Measurements from ENCODE around the gene CRELD2. TPM values are rescaled to one million over a fixed set of nuclear protein-coding genes. Genes with fewer than 3 reads are reported as not detected.

Gene CRELD2
- total and polyA plus RNA-seq, 2 experiments from 2014 or later = 35.7 to 47.7 TPM

DNA sequence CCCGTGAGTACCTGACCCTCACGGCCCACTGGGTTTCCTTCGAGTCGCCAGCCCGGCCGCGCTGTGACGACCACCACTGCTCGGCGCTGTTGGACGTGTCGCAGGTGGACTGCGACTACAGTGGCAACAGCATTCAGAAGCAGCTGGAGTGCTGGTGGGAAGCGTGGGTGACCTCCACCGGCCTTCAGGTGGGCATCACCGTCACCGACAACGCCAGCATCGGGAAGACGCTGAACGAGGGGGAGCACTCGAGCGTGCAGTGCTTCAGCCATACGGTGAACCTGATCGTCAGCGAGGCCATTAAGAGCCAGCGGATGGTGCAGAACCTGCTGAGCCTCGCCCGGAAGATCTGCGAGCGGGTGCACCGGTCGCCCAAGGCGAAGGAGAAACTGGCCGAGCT is 32.6 kb upstream of the CRELD2 start:
- Histone ChIP-seq H3K4me2 (no peak overlapping the region), H3K4me1 (ENCODE audit: insufficient read depth) (no peaks in the 10 kb centered on the region), H3K4me3 (no peak overlapping the region), H4K20me1 (replicated peaks; ENCODE audit: insufficient read depth) (peaks cover 27% of the 10 kb centered on the region), H3F3A (replicated peaks; ENCODE audit: low read depth) (no peaks in the 10 kb centered on the region), H3K36me3 (ENCODE audit: insufficient read depth) (peaks cover 4% of the 10 kb centered on the region), H2AFZ (no peak overlapping the region), H3K9me2 (ENCODE audit: insufficient read depth) (0 out of 2 replicates have a peak, but pooled peaks cover 4% of the 10 kb centered on the region), H3K27me3 (ENCODE audit: insufficient read depth) (no peaks in the 10 kb centered on the region), H3K79me2 (replicated peaks; ENCODE audit: insufficient read depth) (peaks cover 40% of the 10 kb centered on the region), H3K27ac (ENCODE audit: low read depth) (no peak overlapping the region)
- ATAC-seq (no peak), DNase-seq (ENCODE audit: low spot score) (no peak)
- Mint-ChIP-seq H3K27ac (no peak overlapping the region), H3K4me3 (no peak overlapping the region), H3K9me3 (peaks cover 20% of the 10 kb centered on the region), H3K36me3 (ENCODE audit: low read depth) (peaks cover 77% of the 10 kb centered on the region), H3K4me1 (peaks cover 2% of the 10 kb centered on the region; the same call in 2 of the 3 replicates), H3K27me3 (ENCODE audit: insufficient read depth, low read depth, poor library complexity) (peaks cover 2% of the 10 kb centered on the region)
- TF ChIP-seq NANOG (IDR thresholded peaks at IDR 0.05; ENCODE audit: borderline replicate concordance) (no peak), ZNF331 (CRISPR knock-in tag; IDR thresholded peaks at IDR 0.05; ENCODE audit: low read depth) (no peak), ZNF114 (CRISPR knock-in tag; IDR thresholded peaks at IDR 0.05) (no peak), POLR2AphosphoS5 (IDR thresholded peaks at IDR 0.05; ENCODE audit: low read depth) (no peak), EZH2phosphoT487 (IDR thresholded peaks at IDR 0.05; ENCODE audit: unreplicated experiment) (no peak), EZH2 (IDR thresholded peaks at IDR 0.05; ENCODE audit: low read depth, unreplicated experiment) (no peak)
- TF ChIP-seq, protein P1, sequence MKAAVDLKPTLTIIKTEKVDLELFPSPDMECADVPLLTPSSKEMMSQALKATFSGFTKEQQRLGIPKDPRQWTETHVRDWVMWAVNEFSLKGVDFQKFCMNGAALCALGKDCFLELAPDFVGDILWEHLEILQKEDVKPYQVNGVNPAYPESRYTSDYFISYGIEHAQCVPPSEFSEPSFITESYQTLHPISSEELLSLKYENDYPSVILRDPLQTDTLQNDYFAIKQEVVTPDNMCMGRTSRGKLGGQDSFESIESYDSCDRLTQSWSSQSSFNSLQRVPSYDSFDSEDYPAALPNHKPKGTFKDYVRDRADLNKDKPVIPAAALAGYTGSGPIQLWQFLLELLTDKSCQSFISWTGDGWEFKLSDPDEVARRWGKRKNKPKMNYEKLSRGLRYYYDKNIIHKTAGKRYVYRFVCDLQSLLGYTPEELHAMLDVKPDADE (IDR thresholded peaks at IDR 0.05) = no peak

DNA sequence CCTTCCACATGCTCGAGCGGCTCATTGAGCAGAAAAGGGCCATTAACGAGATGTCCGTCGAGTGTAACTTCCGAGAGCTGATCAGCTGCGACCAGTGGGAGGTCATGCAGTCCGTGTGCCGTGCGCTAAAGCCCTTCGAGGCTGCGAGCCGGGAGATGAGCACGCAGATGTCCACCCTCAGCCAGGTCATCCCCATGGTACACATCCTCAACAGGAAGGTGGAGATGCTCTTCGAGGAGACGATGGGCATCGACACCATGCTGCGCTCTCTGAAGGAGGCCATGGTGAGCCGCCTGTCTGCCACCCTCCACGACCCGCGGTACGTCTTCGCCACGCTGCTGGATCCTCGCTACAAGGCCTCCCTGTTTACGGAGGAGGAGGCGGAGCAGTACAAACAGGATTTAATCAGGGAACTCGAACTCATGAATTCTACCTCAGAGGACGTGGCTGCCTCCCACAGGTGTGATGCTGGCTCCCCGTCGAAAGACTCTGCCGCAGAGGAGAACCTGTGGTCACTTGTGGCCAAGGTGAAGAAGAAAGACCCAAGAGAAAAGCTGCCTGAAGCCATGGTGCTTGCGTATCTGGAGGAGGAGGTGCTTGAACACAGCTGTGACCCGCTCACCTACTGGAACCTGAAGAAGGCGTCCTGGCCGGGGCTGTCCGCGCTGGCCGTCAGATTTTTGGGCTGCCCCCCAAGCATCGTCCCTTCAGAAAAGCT is 31.9 kb upstream of the CRELD2 start:
- H3K4me3 Mint-ChIP-seq = no peak overlapping the region

More for the DNA sequence above, 31.9 kb upstream of the CRELD2 start:
- no peak for TF ChIP-seq NANOG (IDR thresholded peaks at IDR 0.05; ENCODE audit: borderline replicate concordance)
- TF ChIP-seq JUNB (IDR thresholded peaks at IDR 0.05; ENCODE audit: unreplicated experiment) = no peak
- no peak for TF ChIP-seq EZH2phosphoT487 (IDR thresholded peaks at IDR 0.05; ENCODE audit: unreplicated experiment)
- no peak for TF ChIP-seq CREB1 (CRISPR knock-in tag; IDR thresholded peaks at IDR 0.05; ENCODE audit: low read depth)
- no peak for TF ChIP-seq STAT1 (IDR thresholded peaks at IDR 0.05; ENCODE audit: unreplicated experiment)
- TF ChIP-seq EZH2 (IDR thresholded peaks at IDR 0.05; ENCODE audit: low read depth, unreplicated experiment) = no peak
- TF ChIP-seq, protein P1 (IDR thresholded peaks at IDR 0.05) = no peak
- TF ChIP-seq ZNF114 (CRISPR knock-in tag; IDR thresholded peaks at IDR 0.05) = no peak
- TF ChIP-seq POLR2AphosphoS5 (IDR thresholded peaks at IDR 0.05; ENCODE audit: low read depth) = no peak
- TF ChIP-seq, protein P2, sequence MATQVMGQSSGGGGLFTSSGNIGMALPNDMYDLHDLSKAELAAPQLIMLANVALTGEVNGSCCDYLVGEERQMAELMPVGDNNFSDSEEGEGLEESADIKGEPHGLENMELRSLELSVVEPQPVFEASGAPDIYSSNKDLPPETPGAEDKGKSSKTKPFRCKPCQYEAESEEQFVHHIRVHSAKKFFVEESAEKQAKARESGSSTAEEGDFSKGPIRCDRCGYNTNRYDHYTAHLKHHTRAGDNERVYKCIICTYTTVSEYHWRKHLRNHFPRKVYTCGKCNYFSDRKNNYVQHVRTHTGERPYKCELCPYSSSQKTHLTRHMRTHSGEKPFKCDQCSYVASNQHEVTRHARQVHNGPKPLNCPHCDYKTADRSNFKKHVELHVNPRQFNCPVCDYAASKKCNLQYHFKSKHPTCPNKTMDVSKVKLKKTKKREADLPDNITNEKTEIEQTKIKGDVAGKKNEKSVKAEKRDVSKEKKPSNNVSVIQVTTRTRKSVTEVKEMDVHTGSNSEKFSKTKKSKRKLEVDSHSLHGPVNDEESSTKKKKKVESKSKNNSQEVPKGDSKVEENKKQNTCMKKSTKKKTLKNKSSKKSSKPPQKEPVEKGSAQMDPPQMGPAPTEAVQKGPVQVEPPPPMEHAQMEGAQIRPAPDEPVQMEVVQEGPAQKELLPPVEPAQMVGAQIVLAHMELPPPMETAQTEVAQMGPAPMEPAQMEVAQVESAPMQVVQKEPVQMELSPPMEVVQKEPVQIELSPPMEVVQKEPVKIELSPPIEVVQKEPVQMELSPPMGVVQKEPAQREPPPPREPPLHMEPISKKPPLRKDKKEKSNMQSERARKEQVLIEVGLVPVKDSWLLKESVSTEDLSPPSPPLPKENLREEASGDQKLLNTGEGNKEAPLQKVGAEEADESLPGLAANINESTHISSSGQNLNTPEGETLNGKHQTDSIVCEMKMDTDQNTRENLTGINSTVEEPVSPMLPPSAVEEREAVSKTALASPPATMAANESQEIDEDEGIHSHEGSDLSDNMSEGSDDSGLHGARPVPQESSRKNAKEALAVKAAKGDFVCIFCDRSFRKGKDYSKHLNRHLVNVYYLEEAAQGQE (IDR thresholded peaks at IDR 0.05; ENCODE audit: unreplicated experiment) = no peak
- Histone ChIP-seq H3K79me2 (replicated peaks; ENCODE audit: insufficient read depth) (peaks cover 33% of the 10 kb centered on the region), H3K4me3 (no peak overlapping the region), H3K9me2 (ENCODE audit: insufficient read depth) (0 out of 2 replicates have a peak, but pooled peaks cover 4% of the 10 kb centered on the region), H3K4me1 (ENCODE audit: insufficient read depth) (no peaks in the 10 kb centered on the region), H4K20me1 (replicated peaks; ENCODE audit: insufficient read depth) (peaks cover 26% of the 10 kb centered on the region), H3K36me3 (ENCODE audit: insufficient read depth) (peaks cover 4% of the 10 kb centered on the region), H3F3A (replicated peaks; ENCODE audit: low read depth) (no peaks in the 10 kb centered on the region), H3K27ac (ENCODE audit: low read depth) (no peak overlapping the region), H3K27me3 (ENCODE audit: insufficient read depth) (no peaks in the 10 kb centered on the region), H3K4me2 (no peak overlapping the region), H2AFZ (no peak overlapping the region)
- Mint-ChIP-seq H3K36me3 (ENCODE audit: low read depth) (peaks cover 84% of the 10 kb centered on the region), H3K4me1 (peaks cover 2% of the 10 kb centered on the region; the same call in 2 of the 3 replicates), H3K9me3 (peaks cover 26% of the 10 kb centered on the region), H3K27ac (no peak overlapping the region), H3K27me3 (ENCODE audit: insufficient read depth, low read depth, poor library complexity) (peaks cover 2% of the 10 kb centered on the region)
- ATAC-seq = no peak
- DNase-seq (ENCODE audit: low spot score) = no peak

Measured in GM23338 (cell line).